Kasumi-1 (cell line): Measurements from ENCODE around the gene SLC13A5.
A peak's percentile ranks its signal among the peaks of the same experiment; 100 is the strongest.
"Not testable (repeated sequence)": the region's sequence is repeated elsewhere in the genome, so short reads cannot be mapped to it uniquely, and the experiment has no call there.

Source experiments
- DNase-seq, 2 experiments: peaks; one replicate each; lab custom pipeline; 2025; lab: John Stamatoyannopoulos, UW

SLC13A5 gene

GRCh38 chr17:6683730-6684459, 29.3 kb downstream of the SLC13A5 start:
- DNase-seq = no peak

DNA sequence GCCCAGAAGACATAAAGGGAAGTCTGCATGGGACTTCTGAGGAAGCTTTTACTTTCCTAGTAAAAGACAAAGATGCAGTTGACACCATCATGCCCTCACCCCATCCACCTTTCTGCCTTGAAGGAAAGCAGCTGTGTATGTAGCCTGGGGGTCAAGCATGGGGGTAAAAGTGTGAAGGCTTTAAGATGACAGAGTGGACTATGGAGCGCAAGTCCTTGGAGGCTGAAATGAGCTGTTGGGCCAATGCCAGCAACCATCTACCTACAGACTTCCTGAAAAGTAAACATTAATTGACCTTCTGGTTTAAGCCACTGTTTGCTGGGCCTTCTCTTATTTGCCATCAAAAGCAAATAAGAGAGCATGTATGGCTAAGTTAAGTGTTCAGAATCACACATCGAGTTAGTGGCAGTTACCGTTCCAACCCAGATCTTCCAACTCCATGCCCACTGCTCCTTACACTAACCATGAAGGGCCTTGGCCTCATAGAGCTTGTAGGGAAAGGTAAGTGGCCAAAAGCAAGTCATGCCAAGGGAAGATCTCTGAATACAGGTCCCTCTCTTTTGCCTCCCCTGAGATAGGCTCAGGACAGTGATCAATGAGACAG, 30.0 kb downstream of the SLC13A5 start:
- no peak for DNase-seq

DNA sequence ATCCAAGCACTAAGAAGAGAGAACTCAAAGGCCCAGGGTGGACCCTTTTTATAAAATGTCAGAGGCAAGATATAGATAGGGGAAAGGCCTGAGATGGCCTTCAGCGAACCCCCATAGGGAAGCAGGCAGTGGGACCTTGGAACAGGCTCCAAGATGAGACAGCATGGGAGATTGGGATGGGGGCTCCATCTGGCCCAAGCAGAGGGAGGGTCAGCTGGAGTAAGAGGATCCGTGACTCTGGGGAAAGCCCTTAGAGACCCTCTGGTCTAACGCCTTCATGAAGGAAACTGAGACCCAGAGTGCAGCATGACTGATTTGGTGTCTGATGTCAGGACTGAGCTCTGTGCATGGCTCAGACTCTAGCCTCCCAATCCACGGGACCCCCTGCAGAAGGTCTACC, 30.8 kb downstream of the SLC13A5 start:
- DNase-seq = no peak

DNA sequence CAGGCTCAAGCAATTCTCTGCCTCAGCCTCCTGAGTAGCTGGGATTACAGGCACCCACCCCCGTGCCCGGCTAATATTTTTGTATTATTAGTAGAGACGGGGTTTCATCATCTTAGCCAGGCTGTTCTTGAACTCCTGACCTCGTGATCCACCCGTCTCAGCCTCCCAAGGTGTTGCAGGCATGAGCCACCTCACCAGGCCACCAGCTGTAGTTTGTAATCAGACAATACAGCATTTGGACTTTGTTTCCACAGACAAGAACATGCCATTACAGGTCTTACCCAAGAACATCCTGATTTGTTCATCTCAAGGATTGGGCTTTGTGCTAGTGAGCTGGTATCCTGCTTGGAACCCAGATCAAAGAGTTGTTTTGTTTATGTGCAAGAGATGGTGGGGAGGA, 31.5 kb downstream of the SLC13A5 start:
- DNase-seq = no peak

DNA sequence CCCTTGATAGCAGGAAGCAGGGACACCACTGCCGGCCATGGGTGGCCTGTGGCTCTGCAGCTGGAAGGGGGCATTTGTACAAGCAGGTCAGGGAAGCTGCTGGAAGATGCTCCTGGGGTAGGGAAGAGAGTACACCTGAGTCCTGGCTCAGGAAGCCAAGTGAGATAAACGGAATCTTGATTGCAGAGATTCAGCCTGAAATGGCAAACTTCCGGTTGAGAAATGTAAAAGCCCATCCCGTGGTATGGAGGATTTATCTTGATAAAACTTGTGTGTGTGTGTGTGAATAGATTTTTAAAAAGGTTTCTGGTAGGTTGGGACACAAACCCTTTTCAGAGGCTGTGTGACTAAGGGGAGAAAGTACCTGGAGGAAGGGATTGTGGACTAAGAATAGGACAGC, 32.0 kb downstream of the SLC13A5 start:
- no peak for DNase-seq

DNA sequence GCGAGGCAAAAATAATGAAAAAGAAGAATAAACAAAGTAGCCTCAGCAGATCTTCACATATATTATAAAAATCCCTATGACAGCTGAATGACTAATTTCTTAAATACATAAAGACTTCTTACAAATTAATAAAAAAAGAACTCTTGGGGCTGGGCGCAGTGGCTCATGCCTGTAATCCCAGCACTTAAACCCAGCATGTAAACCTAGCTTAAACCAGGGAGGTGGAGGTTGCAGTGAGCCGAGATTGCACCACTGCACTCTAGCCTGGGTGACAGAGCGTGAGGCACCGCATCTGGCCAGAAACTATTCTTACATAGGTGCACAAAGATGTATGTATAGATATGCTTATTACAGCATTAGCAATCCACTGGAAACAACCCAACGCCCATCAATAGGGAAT, 33.9 kb downstream of the SLC13A5 start:
- DNase-seq = no peak

DNA sequence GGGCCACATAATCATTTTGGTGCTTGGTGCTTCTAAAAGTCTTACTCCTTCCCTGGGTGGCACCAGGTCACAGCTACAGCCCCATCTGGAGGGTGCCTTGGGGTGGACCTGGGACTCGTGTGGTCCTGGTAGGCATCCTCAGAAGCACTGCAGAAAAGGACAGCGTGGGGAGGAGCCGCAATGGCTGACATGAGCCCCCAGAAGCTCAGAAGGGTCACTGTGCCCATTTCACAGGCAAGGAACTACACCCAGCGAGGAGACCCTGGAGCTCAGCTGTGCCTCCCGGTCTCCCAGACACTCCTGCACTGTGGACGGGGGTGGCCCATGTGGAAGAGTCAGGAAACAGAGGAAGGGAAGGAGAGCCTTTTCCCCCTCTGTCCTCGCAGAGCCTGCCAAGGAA, 35.2 kb downstream of the SLC13A5 start:
- DNase-seq = no peak

DNA sequence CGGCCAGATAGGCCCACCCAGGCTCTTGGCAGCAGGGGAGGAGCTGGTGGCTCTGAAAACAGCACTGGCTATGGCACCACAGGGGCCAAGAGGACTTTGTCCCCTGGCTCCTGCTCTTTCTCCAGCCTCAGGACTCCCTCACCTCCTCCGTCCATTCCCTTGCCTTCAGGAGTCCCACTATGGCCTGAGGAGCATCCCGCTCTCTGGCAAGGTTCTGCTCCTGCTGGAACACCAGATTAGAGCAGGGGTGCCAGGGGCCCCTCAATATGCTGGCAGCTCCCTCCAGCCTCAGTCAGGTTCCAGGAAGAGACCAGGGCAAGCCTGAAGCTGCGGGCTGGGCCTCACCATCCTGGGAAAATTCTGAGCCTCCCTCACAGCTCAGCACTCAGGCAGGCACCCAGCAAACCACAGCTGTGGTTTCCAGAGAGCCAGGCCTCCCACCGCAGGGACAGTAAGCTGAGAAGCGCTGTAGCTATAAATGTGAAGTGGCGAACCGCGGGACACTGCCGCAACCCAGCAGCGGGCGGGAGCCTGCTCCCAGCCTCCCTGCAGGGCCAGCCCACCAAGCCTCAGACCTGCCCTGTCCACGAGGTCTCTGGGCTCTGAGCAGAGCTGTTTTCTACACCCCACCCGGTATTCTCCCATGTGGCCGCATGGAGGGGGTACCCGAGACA, 35.9 kb downstream of the SLC13A5 start:
- no peak for DNase-seq

GRCh38 chr17:6676802-6677157, 36.4 kb downstream of the SLC13A5 start:
- no peak for DNase-seq

GRCh38 chr17:6675201-6675825, 37.9 kb downstream of the SLC13A5 start:
- DNase-seq = no peak

DNA sequence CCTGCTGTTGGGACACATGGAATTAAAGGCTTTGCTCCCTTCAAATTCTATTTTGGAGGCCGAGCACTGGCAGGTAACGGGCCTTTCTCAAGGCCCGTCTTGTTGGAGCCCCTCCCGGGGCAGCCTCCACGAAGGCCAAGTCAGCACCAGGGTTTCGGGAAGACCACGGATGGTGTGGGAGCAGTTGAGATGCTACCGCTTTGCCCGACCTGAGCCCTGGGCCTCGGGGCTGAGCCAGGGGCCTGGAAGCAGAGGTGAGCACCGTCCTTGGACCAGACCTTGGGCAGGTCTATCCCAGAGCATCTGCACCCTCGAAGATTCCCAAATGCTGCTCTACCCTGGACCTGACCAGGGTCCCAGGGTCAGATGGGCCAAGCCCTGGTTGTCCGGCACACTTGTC, 38.6 kb downstream of the SLC13A5 start:
- DNase-seq = no peak

- DNase-seq = no peak
These were observed 41.7 kb downstream of the SLC13A5 start for GRCh38 chr17:6671431-6671830.

- no peak for DNase-seq
These were observed 42.2 kb downstream of the SLC13A5 start for GRCh38 chr17:6670999-6671398.

GRCh38 chr17:6670571-6670970, 42.6 kb downstream of the SLC13A5 start:
- DNase-seq = no peak

GRCh38 chr17:6669479-6670212, 43.5 kb downstream of the SLC13A5 start:
- DNase-seq = no peak

DNA sequence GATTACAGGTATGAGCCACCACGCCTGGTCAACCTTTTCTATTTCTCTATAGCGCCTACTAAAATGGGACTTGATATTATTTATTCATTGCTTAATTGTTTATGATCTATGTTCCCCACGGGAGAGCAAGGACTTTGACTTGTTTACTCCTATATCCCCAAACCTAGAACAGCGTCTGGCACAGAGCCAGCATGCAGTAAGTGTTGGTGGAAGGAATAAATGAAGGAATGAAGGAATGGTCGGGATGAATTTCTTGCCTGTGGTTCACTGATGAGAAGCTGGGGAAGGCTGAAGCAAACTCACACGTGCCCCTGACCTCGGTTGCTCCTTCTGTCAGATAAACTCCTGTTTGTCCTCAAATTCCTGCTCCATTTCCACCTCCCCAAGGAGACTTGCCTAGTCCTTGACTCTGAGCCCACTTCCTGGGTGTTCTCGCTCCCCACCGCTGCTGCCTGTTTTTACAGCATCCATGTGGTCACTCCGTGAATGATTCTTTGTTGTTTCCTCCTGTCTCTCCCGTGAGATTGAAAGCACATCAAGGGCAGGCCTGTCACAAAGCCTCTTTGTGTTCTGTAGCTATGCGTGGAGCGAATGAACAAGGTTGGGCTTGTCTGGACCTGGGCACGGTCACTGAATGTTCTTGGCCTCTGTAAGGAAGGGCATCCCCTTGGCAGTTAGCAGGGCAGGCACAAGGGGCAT, 44.3 kb downstream of the SLC13A5 start:
- no peak for DNase-seq

- DNase-seq = no peak
These were observed 45.0 kb downstream of the SLC13A5 start for GRCh38 chr17:6668219-6668618.

DNA sequence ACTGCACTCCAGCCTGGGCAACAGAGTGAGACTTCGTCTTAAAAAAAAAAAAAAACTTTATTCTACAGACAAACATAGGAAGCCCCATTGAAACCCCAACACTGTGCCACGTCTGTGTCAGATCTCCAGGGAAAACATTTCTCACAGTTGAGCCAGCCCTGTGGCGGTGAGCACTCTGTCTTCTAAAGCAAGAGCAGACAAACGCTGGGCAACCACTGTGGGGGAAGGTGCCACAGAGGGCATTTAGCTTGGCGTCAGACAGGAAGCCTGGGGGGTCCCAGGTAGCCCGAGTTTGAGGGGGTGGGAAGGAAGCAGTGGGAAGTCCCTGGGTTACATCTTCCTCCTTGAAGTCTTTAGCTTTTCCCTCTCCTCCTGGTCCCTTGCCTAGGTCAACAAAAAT, 45.7 kb downstream of the SLC13A5 start:
- no peak for DNase-seq

- DNase-seq = no peak
These were observed 46.6 kb downstream of the SLC13A5 start for GRCh38 chr17:6666557-6666956.

- peak; percentile 37 to 39 for DNase-seq
These were observed 47.1 kb downstream of the SLC13A5 start for GRCh38 chr17:6666077-6666521.

GRCh38 chr17:6663200-6663599, 50.0 kb downstream of the SLC13A5 start:
- not testable (repeated sequence) for DNase-seq

- DNase-seq = peak in 1 of 2 experiments; percentile 23
These were observed 51.7 kb downstream of the SLC13A5 start for GRCh38 chr17:6661464-6661848.
